HG03025 (cell line): ENCODE measurements around the gene BLOC1S1.
A peak's percentile ranks its signal among the peaks of the same experiment; 100 is the strongest.

Experiments used
- ATAC-seq: cut with Tn5 transposase; IDR thresholded peaks from one replicate; pipeline ENCODE4 v1.9.1; 2021; ENCODE audit warnings: mild to moderate bottlenecking, moderate library complexity; ENCODE audit not compliant: unreplicated experiment, low FRiP score

The BLOC1S1 gene

DNA sequence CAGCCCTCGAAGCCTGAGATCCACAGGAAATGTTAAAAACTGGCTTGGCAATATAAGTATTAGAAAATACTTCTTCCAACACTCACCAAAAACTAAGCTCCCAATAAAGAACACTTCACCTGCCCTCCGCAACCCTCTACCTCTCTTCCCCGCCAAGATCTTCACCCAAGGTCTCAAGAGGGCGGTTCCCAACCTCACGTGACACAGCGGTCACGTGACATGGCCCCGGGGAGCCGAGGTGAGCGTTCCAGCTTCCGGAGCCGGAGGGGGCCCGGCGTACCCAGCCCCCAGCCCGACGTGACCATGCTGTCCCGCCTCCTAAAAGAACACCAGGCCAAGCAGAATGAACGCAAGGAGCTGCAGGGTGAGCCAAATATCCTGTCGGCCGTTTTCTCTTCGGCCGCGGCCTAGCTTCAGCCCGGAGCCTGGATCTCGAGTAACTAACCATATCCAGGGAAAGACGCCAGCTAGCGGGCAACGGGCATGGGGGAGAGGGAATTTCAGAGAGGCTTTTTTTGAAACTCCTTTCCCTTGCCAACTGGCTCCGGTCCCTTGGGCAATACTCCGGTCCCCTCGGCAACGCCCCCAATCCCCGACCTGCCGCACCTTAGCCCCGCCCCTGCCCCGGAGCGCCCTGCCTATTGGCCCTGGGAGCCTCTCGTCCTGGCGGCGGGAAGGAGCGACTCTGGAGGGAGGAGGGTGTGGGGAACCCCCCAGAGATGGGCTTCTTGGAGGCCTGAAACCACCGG, at the start of gene BLOC1S1:
TSS of gene BLOC1S1 (plus strand) at position 214 of the 749 bp plus-strand sequence. CDS start at position 220, 6 bp downstream.
- ATAC-seq, result peak; percentile 92

DNA sequence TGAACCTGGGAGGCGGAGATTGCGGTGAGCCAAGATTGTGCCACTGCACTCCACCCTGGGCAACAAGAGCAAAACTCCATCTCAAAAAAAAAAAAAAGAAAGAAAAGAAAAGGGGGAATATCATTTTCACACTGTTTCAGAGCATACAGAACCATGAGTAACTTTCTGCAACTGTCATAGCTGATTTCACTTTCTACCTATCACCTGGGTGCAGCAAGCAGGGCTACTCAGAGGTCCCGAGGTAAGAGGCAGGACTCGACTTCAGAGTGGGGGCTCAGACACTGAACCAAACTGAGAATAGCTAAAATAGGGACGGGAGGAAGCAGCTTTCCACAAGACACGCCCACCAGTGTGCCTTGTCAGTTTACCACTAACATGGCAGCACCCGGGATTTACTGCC, 49.3 kb upstream of the BLOC1S1 start:
- no peak for ATAC-seq

DNA sequence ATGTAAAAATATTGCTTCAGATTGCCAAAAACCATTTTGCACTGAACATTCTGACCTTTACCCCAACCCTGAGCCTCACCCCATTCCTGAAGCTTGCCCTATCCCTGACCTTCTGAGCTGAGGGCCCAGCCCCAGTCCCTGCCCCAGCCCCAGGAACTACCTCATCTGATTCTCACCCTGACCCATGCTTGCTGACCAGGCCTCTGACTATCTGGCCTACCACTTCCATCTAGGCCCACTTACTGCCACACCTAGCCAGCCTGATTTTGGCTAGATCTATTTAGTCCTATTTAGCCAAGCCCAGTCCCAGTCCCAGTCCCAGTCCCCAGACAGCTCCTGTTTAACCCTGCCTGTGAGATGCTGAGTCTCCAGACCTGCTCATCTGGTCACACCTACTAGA, 45.6 kb upstream of the BLOC1S1 start:
- ATAC-seq, result no peak

DNA sequence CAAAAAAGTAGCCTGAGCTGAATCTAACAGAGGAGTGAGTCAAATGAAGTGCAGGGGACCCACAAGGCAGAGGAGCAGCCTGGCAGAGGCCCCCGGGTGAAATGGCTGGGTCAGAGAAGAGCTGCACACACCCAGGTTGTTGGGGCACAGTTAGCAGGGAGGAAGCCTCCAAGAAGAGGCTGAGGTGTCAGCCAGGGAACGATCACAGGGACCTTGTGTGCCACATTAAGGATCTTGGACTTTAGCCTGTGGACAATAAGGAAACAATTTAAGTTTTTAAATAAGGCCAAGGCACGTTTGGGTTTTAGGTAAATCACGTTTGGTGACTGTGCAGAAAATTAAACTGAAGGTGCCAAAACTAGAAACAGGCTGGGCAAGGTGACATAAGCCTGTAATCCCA, 44.1 kb upstream of the BLOC1S1 start:
- no peak for ATAC-seq

DNA sequence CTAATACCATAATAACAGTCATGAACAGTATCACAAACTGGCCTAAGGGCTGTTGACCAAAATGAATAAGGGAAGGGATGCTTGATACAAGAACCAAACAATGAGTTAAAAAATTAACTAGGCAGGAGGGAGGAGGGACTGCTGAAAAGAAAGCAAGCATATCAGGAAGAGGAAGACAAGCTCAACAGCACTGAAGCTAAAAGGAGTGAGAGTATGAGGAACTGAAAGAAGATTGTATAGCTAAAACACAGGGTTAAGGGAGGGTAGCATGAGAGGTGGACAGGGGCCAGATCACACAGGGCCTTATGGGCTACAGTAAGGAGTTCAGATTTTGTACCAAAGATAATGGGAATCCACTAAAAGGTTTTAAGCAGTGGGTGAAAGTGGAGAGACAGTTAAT, 42.2 kb upstream of the BLOC1S1 start:
- ATAC-seq, result peak; percentile 99

DNA sequence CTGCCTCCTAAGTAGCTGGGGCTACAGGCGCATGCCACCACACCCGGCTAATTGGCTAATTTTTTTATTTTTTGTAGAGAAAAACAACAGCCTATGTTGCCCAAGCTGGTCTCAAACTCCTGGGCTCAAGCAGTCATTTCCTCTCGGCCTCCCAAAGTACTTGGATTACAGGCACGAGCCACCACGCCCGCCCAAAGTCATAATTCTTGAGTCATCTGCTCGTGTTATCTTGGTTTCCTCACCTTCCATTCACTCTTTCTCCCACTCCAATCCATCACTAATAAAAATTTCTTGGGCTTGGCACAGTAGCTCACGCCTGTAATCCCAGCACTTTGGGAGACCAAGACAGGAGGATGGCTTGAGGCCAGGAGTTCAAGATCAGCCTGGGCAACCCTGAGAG, 40.2 kb upstream of the BLOC1S1 start:
- no peak for ATAC-seq

DNA sequence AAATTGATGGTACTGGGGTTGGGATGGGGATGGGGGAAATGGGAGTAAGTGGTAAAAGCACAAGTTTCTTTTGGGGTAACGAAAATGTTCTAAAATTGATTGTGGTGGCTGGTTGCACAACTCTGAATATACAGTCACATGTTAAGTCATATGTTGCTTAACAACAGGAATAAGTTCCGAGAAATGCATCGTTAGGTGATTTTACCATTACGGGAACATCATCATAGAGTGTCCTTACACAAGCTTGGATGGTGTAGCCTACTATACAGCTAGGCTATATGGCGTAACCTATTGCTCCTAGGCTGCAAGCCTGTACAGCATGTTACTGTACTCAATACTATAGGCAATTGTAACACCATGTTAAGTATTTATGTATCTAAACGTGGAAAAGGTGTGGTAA, 39.1 kb upstream of the BLOC1S1 start:
- ATAC-seq, result no peak

DNA sequence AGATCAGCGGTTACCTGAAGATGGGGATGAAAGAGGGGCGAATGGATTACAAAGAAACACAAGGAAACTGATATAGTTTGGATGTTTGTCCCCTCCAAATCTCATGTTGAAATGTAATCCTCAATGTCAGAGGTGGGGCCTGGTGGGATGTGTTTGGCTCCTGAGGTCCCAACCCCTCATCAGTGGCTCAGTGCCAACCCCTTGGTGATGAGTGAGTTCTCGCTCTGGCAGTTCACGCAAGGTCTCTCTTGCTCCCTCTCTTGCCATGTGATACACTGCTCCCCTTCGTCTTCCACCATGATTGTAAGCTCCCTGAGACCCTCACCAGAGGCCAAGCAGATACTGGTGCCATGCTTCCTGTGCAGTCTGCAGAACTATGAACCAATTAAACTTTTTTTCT, 36.2 kb upstream of the BLOC1S1 start:
- no peak for ATAC-seq

DNA sequence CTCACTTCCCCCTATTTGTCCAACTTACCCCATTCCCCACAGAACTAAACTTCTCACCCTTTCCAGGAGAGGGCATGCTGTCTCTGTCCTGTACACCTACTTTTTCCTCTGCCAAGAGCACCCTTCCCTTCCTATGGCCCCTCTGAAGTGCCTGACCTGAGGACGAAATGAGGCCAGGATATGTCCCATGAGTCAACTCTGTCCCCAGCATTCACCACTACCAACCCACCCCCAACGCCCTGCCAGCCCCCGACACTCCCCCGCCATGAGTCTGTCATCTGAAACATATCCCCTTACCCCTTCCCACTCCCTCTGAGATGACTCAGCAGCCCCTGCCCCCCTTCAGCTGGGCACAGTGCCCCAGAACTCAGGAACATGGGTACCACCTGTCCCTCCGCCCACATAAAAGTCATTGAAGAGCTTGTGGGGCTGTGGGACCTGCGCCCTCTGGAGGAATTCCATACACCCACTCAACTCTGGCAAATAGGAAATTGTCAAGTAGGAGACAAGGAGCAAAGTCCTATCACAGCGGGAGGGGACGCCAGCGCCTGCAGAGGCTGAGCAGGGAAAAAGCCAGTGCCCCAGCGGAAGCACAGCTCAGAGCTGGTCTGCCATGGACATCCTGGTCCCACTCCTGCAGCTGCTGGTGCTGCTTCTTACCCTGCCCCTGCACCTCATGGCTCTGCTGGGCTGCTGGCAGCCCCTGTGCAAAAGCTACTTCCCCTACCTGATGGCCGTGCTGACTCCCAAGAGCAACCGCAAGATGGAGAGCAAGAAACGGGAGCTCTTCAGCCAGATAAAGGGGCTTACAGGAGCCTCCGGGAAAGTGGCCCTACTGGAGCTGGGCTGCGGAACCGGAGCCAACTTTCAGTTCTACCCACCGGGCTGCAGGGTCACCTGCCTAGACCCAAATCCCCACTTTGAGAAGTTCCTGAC, 34.4 kb upstream of the BLOC1S1 start:
- no peak for ATAC-seq

DNA sequence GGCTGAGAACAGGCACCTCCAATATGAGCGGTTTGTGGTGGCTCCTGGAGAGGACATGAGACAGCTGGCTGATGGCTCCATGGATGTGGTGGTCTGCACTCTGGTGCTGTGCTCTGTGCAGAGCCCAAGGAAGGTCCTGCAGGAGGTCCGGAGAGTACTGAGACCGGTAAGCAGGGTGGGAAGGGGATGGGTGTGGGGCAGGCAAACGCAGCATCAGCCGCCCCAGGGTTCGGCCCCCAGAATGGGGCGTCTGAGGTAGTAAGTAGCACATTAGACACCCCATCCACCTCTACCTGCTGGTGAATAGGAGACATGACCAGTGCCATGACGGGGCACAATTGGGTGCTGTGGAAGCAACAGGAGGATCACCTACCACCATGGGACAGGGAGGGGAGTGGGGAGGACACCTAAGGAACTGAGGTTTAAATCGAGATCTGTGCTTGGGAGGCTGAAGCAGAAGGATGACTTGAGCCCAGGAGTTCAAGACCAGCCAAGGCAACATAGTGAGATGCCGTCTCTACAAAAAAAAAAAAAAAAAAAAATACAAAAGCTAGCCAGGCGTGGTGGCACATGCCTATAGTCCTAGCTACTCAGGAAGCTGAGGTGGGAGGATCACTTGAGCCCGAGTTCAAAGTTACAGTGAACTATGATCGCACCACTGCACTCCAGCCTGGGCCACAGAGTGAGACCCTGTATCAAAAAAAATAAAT, 33.6 kb upstream of the BLOC1S1 start:
- no peak for ATAC-seq

DNA sequence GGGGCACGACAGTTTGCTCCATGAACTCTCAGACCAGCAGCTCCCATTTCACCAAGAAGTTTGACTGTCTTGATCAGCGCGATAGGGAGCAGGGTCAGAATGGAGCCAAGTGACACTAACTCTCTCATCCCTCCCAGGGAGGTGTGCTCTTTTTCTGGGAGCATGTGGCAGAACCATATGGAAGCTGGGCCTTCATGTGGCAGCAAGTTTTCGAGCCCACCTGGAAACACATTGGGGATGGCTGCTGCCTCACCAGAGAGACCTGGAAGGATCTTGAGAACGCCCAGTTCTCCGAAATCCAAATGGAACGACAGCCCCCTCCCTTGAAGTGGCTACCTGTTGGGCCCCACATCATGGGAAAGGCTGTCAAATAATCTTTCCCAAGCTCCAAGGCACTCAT, 32.2 kb upstream of the BLOC1S1 start:
- ATAC-seq, result no peak

DNA sequence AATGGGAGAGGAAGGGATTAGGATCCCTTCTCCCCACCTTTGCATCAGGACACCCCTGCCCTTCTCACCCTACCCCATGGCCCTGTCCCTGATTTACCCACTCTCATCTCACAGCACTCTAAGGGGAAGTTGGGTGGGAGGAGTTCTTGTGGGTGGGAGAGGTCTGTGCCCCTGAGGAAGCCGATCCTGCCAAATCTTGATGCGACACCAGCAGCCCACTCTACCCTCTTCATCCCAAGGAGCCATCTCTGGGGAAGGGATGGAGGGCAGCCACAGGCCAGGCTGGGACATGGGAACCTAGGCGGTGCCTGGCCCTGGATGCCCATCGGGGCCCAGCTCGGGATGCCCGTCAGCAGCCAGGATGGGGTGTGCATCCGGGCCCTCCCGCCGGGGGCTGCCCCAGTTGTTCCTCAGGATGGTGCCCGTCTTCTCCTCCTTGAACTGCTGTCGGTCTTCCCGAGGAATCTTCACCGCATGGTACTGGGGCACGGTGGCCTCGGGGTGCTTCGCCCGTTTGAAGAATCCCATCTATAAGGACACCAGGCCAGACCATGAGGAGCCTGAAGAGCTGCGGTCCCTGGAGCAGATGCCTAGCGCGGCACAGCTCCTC, 31.0 kb upstream of the BLOC1S1 start:
- ATAC-seq, result no peak

DNA sequence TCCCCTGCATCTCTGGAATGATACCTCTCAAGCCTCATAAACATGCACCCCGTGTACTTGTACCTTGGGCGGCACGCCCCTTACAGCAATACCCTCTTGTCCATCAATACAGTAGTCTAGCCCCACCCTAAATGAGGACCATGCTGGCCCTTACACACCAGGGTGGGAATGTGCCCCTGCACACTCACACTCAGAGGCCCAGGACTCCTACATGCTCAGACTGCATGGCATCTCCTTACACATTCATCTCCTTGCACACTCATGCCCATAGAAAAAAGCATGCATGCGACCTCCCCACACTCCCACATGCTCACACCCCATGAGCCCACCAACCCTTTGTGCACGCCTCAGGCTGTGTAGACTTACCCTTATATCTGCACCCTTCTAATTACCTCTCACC, 30.2 kb upstream of the BLOC1S1 start:
- ATAC-seq, result no peak

DNA sequence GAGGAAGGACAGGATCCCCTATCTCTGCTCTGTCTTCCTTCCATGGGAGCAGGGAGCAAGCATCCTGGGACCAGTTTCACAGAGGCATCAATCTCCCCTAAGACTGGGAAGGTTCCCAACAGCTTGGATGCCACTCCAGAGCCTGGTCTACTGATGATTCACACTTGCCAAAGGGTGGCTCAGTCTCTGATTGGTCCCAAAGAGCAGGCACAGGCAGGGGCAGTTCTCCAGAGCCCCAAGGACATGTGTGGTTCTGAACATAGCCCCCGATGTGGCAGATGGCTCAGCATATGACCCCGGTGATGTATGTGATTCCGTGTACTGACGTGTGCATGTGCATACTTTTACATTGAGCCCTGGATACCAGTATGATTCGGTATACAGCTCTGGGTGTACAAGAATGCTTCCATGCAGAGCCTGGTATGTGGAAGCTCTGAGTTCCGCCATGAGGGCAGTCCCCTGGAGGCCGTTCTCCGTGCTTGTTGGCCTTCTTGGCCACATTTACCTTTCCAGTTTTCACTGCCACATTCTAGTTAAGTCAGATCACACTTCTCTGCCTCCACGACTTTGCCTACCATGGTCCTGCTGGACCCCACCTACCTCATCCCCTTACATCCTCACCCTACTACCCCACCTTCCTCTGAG, 29.4 kb upstream of the BLOC1S1 start:
- ATAC-seq, result no peak

DNA sequence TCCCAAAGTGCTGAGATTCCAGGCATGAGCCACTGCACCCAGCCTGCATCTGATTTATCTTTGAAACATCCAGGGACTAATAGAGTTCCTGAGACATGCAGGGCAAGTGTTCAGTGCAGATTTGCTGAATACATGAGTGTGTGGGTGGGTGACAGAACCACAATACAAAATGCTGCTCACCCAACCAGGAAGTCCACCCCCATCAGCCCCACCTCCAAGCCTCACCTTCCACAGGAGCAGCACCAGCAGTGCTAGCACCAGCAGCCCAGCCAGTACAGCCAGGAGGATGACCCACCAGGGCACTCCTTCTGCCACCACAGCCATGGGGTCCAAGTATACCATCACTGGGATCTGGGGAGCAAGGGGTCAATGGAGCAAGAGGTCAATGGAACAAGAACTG, 28.1 kb upstream of the BLOC1S1 start:
- ATAC-seq, result no peak

DNA sequence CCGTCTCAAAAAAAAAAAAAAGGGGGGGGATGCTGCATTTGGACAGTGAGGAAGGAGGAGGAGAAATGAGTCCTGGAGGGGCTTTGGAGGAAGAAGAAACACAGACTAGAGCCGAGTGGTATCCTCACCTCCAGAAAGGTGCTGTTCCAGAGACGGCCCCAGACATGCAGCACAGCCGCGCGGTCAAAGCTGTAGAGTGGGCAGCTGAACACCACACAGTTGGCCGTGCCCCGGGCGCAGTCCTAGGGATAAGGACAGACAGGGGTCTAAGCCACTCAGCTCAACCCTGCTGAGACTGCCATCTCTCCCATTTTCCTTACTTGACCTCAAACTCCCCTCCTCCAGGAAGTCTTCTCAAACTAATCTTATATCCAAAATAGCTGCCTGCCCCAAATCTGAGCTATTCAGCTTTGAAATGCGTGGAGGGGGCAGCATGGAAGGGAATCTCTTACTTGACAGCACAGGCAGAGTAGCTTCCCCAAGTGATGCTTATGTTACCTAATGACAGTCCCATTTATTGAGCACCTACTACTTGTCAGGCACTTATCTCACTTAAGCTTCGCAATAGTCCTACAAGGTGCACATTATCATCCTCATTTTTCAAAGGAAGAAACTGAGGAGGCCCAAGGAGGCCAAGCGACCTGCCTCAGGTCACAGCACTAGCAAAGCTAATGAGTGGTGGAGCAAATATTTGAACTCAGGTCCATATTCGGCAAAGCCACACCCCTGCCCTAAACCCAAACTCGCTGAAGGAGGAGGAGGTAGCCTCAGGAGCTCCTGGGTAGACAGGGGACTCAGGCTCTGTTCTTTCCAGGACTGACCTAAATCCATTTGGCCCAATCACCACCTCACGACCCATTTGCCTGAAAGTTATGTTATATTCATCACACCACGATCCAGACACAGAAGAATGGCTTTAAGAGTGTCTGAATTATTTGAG, 26.9 kb upstream of the BLOC1S1 start:
- ATAC-seq, result no peak

DNA sequence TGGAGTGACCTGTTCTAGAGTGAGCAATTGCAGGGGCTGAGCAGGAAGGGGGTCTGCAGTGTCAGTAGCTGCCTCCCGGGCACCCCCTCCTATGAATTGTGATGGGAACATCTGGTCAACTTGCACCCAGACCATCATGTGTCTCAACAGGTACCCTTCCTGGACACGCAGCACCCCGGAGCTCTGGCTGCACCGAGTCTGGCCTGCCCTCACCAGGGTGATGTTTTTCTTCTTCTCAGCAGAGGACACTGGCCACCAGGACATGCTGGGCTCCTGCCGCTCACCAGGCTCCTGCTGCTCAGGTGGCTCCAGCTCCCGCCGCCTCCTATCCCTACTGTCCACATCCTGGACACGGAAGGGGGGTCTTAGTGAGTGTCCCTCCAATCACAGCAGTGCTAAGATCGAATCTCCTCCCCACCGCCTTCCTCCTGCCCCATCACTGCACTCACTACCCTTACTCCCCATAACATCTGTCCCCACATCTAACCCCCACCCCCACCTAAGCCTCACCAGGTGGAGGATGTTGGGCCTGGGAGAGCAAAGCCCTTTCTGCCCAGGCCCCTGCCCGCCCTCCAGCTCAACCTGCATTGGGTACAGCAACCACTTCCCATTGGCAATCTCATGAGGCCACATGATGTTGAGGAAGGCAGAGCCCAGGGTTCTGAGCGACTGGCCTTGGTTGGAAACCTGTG, 23.1 kb upstream of the BLOC1S1 start:
- no peak for ATAC-seq

DNA sequence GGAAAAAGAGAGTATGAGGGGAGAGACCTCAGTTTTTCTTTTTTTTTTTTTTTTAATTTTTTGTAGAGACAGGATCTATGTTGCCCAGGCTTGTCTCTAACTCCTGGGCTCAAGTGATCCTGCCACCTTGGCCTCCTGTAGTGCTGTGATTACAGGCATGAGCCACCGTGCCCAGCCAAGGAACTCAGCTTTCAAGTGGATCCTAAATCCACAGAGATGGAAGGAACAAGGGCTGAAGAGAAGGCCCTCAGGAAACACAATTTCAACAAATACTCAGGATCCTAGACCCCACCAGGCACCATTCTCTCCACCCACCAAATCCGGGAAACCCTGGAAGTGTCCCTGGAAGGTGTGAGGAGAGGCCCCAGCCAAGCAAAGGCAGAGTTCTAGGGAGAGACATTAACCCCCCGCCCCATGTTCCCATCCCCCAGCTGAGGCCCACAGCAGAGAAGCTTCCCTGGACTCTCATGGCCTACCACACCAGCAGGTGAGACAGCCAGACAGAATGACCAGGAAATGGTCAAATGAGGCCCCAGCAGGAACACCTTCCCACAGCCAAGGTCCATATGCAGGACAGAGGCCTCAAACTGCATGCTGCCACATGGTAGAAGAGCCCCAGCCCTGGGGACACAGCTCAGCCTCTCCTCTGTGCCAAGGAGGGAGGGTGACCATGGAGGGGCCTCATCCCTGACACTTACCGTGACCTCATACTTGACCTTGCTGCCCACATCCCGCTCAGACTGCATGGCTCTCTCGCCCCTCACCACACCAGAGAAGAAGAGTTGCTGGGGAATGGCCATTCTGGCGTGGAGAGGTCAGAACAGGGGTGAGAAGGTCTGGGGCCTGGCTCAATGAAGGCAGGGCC, 22.3 kb upstream of the BLOC1S1 start:
- ATAC-seq, result no peak
